ENCODE measurements around the gene NEAT1.
"Not testable (repeated sequence)": the region's sequence is repeated elsewhere in the genome, so short reads cannot be mapped to it uniquely, and the experiment has no call there.

NEAT1 gene

GRCh38 chr11:65404638-65405339, 17.8 kb upstream of the NEAT1 start:
- no peak for DNase-seq (ENCODE audit: low read depth in 3 of 3)

- DNase-seq (ENCODE audit: low read depth in 3 of 3) = no peak
Measured at GRCh38 chr11:65410936-65411680, 11.5 kb upstream of the NEAT1 start.

- no peak for DNase-seq (ENCODE audit: low read depth in 3 of 3)
Measured at GRCh38 chr11:65411681-65412070, 10.9 kb upstream of the NEAT1 start.

- DNase-seq (ENCODE audit: low read depth in 3 of 3) = no peak
Measured at GRCh38 chr11:65412271-65413076, 10.1 kb upstream of the NEAT1 start.

GRCh38 chr11:65413077-65413664, 9.4 kb upstream of the NEAT1 start:
- DNase-seq (ENCODE audit: low read depth in 3 of 3) = not testable (repeated sequence)

GRCh38 chr11:65414776-65415498, 7.7 kb upstream of the NEAT1 start:
- DNase-seq (ENCODE audit: low read depth in 3 of 3) = no peak

GRCh38 chr11:65415499-65416340, 6.9 kb upstream of the NEAT1 start:
- DNase-seq (ENCODE audit: low read depth in 3 of 3) = no peak

- DNase-seq (ENCODE audit: low read depth in 3 of 3) = peak; percentile 88 to 91 (median 88)
Measured at GRCh38 chr11:65416341-65416824, 6.2 kb upstream of the NEAT1 start.

- no peak for DNase-seq (ENCODE audit: low read depth in 3 of 3)
Measured at GRCh38 chr11:65416841-65417701, 5.5 kb upstream of the NEAT1 start.

- no peak for DNase-seq (ENCODE audit: low read depth in 3 of 3)
Measured at GRCh38 chr11:65417702-65418430, 4.7 kb upstream of the NEAT1 start.

- DNase-seq (ENCODE audit: low read depth in 3 of 3) = no peak
Measured at GRCh38 chr11:65418431-65418680, 4.2 kb upstream of the NEAT1 start.

- DNase-seq (ENCODE audit: low read depth in 3 of 3) = peak; percentile 83 to 90 (median 90)
Measured at GRCh38 chr11:65418681-65419459, 3.7 kb upstream of the NEAT1 start.

GRCh38 chr11:65419460-65419771, 3.2 kb upstream of the NEAT1 start:
- no peak for DNase-seq (ENCODE audit: low read depth in 3 of 3)

- DNase-seq (ENCODE audit: low read depth in 3 of 3) = no peak
Measured at GRCh38 chr11:65419772-65420481, 2.7 kb upstream of the NEAT1 start.

GRCh38 chr11:65420506-65420905, 2.1 kb upstream of the NEAT1 start:
- DNase-seq (ENCODE audit: low read depth in 3 of 3) = no peak

GRCh38 chr11:65420979-65421793, 1.4 kb upstream of the NEAT1 start:
- peak in 2 of 3 donors; percentile 73 to 88 for DNase-seq (ENCODE audit: low read depth in 3 of 3)
